HG03103 (cell line): ENCODE data around the gene LSM7.

Experiments used
- ATAC-seq: cut with Tn5 transposase; IDR thresholded peaks from one replicate; pipeline ENCODE4 v1.9.1; 2021; ENCODE audit warnings: low read depth; ENCODE audit not compliant: unreplicated experiment

LSM7 gene

DNA sequence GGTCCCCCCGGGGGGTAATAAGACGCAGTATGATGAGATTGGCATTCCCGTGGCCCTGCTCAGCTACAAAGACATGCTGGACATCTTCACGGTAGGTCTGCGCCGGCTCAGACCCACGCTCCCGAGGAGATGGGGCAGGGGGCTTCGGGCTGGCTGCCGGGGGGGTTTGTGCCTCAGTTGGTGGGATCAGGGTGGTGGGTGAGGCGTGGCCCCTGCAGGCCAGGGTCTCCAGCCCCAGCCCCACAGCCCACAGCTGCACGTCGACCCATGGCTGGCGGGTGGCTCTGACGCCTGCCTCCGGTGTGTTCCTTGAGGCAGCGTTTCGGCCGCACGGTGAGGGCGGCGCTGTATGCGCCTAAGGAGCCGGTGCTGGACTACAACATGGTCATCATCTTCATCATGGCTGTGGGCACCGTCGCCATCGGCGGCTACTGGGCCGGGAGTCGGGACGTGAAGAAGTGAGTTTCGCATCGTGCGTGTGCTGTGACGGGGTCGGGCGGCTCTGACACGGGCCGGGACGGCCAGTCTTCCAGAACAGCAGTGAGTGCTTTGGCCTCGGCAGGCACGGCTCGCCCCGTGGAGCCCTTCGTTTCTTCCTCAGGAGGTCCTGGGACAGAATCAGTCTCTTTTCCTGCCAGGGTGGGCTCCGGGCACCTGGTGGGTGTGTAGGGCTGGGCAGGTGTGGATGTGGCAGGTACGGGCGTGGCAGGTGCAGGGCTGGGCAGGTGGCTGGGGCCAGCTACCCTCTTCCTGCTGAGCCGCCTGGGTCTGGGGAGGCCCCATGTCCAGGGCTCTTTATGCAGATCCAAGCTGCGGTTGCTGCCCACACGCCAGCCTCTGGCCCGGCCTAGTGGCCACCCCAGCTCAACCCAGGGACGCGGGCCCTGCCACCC is 10.6 kb upstream of the LSM7 start:
- no peak for ATAC-seq

DNA sequence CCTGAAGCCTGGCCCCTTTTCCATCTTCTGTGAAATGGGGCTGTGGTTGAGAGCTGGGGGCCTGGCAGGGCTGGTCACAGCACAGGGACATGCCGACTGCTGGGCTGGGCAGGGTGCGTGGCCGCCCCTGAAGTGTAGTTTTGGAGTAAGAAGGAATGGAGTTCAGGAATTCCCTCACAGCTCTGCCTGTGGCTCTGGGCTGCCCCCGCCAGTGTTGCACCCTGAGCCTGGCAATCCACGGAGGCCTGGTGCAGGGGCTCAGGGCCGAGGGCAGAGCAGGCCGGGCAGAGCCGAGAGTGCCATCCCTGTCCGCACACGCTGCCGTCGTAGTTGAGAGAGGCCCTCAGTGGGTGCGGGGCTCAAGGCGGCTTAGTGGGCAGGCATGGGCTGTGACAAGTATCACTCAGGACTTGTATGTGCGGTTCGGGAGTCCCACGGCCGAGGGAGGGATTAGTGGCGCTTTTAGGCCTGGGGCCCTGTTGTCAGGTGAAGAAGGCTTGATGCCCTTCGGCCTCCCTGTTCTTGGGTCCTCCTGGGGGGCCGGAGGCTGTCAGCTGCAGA is 9.7 kb upstream of the LSM7 start:
- no peak for ATAC-seq

DNA sequence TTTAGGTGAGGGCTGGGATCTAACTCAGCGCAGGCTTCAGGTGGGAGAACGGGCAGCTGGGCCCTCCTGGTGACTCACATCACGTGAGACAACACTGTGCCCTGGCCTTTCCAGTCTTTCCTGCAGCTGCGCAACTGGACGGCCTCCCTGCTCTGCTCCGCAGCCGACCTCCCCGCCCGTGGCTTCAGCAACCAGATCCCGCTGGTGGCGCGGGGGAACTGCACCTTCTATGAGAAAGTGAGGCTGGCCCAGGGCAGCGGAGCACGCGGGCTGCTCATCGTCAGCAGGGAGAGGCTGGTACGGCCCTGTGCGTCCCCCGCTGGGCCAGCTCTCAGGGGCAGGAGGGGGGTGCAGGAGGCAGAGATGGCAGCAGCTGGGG is 8.9 kb upstream of the LSM7 start:
- no peak for ATAC-seq

DNA sequence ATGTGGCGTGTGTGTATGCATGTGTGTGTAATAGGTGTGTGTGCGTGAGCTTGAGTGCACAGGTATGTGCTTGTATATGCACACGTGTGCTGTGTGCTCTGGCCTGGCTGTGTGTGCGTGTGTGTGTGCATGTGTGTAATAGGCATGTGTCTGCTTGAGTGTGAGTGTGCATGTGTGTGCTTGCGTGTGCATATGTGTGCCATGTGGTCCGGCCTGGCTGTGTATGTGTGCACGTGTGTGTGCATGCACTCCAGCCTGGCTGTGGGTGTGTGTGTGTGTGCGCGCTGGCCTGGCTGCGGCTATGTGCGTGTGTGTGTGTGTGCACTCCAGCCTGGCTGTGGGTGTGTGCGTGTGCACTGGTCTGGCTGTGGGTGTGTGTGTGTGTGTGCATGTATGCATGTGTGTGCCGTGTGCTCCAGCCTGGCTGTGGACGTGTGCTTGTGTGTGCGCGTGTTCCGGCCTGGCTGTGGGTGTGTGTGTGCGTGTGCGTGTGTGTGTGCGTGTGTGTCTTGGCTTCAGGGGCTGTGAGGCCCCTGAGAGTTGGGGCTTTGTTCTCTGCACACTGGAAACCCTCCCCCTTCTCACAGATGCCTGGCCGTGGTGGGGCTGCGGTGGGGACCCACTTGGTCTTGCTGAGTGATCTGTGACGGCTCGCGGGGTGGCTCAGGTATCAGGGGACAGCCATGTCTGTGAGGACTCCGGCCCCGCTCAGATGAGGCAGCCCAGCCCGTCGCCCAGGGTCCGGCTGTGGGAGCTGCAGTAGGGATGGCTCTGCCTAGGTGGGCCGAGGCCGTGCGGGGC is 8.3 kb upstream of the LSM7 start:
- no peak for ATAC-seq

DNA sequence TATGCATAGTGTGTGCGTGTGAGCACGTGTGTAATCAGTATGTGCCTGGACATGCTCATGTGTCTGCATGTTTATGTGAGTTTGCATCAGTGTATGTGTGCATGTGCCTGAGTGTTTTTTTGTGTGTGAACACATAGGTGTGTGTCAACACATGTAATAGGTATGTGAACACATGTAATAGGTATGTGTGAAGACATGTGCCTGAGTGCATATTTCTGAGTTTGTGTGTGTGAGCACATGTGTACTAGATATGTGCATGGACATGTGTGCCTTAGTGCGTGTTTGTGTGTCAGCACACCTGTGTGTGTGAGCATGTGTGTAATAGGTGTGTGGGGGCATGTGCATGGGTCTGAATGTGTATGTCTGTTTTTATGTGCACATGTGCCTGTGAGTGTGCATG is 7.5 kb upstream of the LSM7 start:
- no peak for ATAC-seq

DNA sequence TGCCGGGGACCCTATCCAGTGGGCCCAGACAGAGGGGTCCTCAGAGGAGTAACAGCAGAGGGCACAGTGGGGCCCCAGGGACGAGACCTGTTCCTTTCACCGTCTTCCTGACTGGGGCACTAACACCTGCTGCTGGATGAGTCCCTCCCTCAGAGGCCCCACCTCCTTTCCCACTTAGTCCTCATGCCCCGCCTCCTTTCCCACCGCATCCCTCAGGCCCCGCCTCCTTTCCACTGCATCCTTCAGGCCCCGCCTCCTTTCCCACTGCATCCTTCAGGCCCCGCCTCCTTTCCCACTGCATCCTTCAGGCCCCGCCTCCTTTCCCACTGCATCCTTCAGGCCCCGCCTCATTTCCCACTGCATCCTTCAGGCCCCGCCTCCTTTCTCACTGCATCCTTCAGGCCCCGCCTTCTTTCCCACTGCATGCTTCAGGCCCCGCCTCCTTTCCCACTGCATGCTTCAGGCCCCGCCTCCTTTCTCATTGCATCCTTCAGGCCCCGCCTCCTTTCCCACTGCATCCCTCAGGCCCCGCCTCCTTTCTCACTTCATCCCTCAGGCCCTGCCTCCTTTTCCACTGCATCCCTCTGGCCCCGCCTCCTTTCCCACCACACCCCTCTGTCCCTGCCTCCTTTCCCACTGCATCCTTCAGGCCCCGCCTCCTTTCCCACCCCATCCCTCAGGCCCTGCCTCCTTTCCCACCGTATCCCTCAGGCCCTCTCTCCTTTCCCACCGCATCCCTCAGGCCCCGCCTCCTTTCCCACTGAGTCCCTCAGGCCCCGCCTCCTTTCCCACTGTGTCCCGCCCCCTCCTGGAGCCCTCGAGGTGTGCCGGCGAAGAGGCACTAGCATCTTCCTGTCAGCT is 6.8 kb upstream of the LSM7 start:
- ATAC-seq: no peak

DNA sequence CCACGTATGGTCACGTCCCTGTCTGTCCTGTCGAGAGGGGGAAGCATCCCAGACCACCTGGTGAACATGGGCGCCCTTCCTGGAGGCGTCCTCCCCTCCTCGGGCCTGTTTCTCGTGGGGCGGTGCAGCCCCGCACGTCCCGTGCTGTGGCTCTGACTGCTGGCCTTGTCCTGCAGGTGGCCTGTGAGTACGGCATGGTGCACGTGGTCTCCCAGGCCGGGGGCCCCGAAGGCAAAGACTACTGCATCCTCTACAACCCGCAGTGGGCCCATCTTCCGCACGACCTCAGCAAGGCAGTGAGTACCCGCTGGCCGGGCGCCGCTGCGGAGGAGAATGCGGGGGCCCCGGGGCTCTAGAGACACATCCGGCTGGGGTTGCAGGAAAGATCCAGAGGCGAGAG is 6.0 kb upstream of the LSM7 start:
- ATAC-seq: no peak

DNA sequence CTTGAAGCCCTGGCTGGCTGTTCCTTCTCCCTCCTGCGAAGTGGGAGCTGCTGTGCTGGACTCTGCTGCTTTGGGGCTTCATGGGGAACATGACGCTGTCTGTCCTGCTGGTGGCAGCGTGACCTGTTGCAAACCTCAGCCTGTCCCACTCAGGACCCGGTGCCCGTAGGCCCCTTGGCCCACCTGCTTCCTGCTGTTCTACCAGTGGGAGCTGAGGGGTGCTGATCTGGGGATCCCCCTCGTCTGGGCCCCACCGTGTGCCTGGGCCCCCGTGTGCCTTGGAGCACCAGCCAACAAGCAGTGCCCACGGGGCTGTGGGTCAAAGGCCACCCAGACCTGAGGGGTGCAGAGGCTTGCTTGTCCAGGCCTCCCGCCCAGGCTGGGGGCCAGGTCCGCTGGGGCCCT is 5.4 kb upstream of the LSM7 start:
- no peak for ATAC-seq

DNA sequence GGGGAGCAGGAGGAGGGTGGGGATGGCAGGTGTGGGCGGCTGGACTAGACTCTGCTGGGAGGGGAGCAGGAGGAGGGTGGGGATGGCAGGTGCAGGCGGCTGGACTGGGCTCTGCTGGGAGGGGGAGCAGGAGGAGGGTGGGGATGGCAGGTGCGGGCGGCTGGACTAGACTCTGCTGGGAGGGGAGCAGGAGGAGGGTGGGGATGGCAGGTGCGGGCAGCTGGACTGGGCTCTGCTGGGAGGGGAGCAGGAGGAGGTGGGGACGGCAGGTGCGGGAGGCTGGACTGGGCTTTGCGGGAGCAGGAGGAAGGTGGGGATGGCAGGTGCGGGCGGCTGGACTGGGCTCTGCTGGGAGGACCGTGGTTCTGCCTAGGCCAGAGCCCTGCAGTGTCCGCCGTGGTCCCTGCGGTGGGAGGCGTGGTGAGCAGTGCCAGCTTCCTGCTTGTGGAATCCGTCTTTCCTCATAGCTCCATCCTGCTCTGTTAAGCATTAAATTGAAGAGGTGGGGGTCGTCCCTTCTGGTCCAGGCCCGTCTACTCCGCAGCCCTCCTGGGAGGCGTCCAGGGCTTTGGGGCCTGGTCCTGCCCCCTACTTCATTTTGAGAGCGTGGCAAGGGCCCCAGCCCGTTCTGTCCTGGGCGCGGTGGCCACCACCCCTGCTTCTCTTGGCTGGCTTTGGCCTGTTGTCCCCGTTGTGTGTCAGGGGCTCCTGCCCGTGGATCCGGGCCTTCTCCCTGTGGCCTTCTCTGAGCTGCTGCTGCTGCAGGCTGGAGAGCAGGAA is 4.8 kb upstream of the LSM7 start:
- no peak for ATAC-seq

DNA sequence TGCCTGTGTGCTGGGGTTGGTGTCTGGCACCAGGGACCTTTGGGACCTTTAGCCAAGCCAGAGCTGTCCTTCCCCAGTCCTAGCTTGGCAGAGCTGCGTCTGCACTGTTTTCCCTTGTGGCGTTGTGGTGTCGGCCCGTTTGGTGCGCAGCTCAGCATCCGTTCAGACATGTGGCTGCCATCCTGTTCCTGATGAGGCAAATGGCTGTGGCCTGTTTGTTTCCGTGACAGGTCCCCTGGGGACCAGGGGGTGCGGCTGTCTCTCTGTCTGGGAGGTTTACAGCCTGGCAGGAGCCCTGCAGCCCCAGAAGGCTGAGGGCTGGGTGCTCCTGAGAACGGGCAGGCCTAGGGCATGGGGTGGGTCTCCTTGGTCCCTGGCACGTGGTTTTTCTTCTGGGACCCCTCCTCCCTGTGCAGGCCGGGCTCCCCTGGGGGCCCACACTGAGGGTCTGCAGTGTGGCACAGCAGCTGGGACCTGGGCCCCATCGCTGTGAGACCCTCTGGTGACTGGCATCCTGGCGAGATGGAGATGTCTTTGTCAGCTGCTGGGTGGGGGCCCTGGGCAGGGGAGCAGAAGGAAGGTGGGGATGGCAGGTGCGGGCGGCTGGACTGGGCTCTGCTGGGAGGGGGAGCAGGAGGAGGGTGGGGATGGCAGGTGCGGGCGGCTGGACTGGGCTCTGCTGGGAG is 4.1 kb upstream of the LSM7 start:
- no peak for ATAC-seq

DNA sequence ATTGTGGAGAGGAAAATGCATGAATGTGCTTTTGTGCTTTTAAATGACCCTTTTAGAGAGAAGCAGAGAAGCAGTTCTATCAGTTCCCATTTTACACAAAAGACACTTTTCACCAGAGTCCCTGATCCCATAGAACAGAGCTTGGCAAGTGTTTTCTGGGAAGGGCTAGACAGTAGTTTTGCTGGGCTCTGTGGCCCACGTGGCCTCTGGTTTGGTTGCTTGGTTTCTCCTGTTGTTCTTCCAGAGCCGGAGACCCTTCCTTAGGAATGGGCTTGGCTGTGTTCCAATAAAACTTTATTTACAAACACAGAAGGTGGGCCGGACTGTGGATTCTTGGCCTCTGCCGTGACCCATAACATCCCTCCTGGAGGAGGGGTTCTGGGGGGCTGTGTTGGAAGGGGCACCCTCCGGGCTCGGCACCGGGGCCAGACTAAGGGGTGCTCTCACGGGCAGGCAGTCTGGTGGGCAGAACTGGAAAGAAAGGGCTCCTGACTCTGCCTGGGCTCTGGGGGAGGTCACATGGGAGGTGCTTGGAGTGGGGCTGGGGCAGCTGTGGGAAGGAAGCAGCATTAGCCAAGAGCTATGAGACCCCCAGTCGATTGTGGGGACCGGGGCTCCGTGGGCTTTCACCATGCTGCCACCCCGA is 3.3 kb upstream of the LSM7 start:
- ATAC-seq: no peak

DNA sequence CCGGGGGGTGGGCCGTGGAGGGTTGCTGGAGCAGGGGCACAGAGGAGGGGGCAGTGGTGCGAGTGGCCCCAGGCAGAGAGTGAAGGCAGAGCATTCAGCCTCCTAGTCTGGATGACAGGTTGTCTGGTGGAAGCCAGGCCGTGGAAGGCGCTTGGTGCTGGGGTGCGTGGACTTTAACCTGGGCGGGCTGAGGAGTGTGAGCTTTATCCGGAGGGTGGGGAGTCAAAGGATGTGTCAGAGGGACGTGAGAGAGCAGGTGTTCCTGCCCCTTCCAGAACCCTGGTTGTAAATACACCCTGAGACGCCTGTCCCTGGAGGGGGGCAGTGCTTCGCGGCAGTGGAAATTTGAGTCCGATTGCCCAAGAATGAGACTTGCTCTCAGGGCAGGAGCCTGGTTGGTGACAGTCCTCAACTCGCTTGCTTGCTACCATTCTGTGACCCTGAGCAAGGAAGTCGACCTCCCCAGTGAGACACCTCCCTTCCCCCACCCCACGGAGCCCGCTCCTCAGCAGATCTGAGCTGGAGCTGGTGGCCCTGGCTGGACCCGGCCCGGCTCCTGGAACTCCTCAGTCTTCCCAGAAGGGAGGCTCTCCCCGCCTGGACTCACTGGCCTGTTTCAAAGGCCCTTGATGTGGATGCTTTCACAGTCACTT is 2.4 kb upstream of the LSM7 start:
- ATAC-seq: no peak

DNA sequence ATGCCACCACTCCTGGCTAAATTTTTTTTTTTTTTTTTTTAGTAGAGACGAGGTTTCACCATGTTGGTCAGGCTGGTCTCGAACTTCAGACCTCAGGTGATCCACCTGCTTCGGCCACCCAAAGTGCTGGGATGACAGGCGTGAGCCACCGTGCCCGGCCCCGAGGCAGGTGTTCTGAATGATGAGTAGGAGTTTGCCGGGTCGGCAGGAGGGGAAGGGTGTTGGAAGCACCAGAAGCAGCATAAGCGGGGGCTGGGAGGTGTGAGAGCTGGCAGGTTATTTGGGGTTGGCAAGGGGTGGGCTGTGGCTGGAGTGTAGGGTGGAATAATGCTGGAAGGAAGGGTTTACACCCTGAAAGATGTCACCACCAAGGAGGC is 1.9 kb upstream of the LSM7 start:
- ATAC-seq: no peak

DNA sequence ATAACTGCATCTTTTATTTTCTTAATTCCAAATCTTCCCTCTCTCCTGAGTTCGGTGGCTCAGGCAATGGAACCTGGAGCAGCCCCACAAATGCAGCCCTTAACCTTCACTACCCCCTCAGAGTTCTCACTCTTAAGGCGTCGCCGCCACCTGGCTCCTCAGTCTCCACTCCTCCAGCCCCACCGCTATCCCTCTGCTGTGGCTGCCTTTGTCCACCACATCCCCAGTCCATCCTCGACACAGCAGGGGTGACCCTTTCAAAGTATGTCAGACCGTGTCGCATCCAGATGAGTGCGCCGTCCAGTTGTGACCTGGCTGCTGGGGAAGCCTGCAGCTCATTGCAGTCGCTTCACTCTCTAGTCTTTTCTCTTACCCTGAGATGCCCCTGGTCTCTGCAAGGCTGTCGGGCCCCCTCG is 1.1 kb upstream of the LSM7 start:
- ATAC-seq: no peak

DNA sequence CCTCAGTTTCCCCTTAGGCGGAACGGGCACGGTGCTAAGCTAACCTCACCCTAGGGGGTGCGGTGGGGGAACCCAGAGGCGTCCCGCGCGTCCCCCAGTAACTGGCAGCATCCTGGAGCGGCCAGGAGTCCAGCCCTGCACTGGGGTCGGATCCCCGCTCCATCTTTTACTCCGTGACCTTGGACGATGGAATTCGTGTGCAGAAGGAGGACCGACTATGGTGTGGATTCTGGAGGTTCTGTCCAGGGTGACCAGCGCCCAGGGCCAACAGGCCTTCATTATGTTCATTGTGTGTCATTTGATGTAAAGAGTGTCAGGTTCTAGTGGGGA is 728 bp upstream of the LSM7 start:
- ATAC-seq: no peak

DNA sequence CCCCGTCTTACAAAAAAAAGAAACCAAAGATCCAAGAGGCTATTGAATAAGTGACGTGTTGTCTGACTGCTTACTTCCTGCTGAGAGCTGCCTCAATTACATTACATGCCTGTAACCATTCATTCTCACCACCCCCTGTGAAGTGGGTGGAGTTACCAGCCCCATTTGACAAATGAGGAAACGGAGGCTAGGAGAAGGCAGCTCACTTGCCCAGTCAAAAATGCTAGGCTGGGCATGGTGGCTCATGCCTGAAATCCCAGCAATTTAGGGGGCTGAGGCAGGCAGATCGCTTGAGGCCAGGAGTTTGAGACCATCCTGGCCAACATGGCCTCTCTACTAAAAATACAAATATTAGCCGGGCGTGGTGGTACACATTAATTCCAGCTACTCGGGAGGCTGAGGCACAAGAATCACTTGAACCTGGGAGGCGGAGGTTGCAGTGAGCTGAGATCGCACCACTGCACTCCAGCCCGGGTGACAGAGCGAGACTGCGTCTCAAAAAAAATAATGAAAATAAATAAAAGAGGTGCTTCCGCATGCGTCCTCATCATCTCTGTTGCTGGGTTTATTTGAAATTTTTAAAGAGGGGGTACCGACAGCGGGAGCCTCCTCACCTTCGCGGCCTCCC is 499 bp downstream of the LSM7 start:
- ATAC-seq: no peak

DNA sequence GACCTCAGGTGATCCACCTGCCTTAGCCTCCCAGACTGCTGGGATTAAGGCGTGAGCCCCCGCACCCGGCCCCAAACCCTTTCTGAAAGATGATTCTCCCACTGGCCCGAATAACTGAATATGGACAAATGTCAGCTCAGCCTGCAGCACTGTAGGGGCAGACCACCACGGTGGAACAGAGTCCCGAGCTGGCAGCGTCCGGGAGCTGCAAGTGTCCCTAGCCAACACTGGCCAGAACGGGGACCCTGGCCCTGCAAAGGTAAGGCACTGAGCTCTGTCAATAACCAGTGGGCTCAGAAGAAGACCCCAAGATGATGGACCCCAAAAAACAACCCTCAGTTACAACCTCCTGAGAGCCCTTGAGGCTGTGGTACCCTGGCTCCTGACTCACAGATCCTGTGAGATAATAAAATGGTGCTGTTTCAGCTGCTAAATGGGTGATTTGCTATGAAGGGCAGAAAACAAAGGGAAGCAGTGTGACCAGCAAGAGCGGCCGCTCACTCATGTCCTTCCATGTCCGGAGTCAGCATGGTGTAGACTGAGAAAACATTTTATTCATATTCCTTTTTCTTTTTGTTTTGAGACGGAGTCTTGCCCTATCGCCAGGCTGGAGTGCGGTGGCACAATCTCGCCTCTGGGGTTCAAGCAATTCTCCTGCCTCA is 1.6 kb downstream of the LSM7 start:
- ATAC-seq: no peak
